RWPE2 (cell line): ENCODE data around the gene ZNF749.

Source experiments
- ATAC-seq: fragments of 200-7000 bp; cut with Tn5 transposase; 3 replicates; pipeline ENCODE4 v1.9.1; 2021; ENCODE audit warnings: low read depth
- DNase-seq: peaks from one replicate; pipeline ENCODE4 v3.0.0-alpha.2; 2020; ENCODE audit warnings: low spot score
- H3K27ac ChIP-seq: fragments of 450-650 bp; 2 replicates; pipeline ENCODE4 v1.5.1; 2017; ENCODE audit warnings: mild to moderate bottlenecking; ENCODE audit not compliant: poor library complexity, severe bottlenecking
- H3K27me3 ChIP-seq: fragments of 250-450 bp; sonication (Bioruptor Pico); 2 replicates; pipeline ENCODE4 v1.5.1; 2021; ENCODE audit warnings: mild to moderate bottlenecking, moderate library complexity; ENCODE audit not compliant: insufficient read depth, poor library complexity, severe bottlenecking
- H3K36me3 ChIP-seq: fragments of 250-450 bp; sonication (Bioruptor Pico); 2 replicates; pipeline ENCODE4 v1.5.1; 2020; ENCODE audit warnings: low read depth, mild to moderate bottlenecking, moderate library complexity
- H3K4me1 ChIP-seq: fragments of 250-450 bp; sonication (Bioruptor Pico); 2 replicates; pipeline ENCODE4 v1.5.1; 2021; ENCODE audit warnings: mild to moderate bottlenecking, moderate library complexity; ENCODE audit not compliant: insufficient read depth, poor library complexity, severe bottlenecking
- H3K4me3 ChIP-seq: fragments of 250-450 bp; sonication (Bioruptor Pico); 2 replicates; pipeline ENCODE4 v1.5.1; 2021; ENCODE audit warnings: mild to moderate bottlenecking, moderate library complexity; ENCODE audit not compliant: severe bottlenecking
- H3K9me3 ChIP-seq: fragments of 250-450 bp; sonication (Bioruptor Pico); 2 replicates; pipeline ENCODE4 v1.5.1; 2021; ENCODE audit warnings: mild to moderate bottlenecking, moderate library complexity; ENCODE audit not compliant: severe bottlenecking
- CTCF ChIP-seq: fragments of 450-650 bp; IDR thresholded peaks from one replicate; pipeline ENCODE4 v1.5.1; 2017; ENCODE audit warnings: mild to moderate bottlenecking, moderate library complexity; ENCODE audit not compliant: poor library complexity, severe bottlenecking

ZNF749 gene

DNA sequence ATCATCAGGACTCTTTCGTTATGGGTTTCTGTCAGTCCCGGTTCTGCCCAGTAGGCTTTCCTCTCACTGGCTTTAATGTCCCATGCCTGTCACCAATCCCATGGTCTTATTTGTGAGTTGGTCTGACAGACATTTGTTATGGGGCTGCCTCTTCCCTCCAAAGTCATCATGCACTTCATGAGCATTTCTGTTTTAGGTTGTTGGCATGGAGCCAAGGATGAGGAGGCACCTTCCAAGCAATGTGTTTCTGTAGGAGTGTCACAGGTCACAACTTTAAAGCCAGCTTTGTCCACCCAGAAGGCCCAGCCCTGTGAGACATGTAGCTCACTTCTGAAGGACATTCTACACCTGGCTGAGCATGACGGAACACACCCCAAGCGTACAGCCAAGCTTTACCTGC is 15.7 kb upstream of the ZNF749 start:
- DNase-seq (no peak), ATAC-seq (no peak)
- Histone ChIP-seq H3K27ac (no peak overlapping the region), H3K36me3 (peaks cover 36% of the 10 kb centered on the region), H3K4me3 (no peak overlapping the region), H3K27me3 (no peaks in the 10 kb centered on the region), H3K9me3 (peaks cover 3% of the 10 kb centered on the region), H3K4me1 (no peaks in the 10 kb centered on the region)
- TF ChIP-seq CTCF, result no peak

DNA sequence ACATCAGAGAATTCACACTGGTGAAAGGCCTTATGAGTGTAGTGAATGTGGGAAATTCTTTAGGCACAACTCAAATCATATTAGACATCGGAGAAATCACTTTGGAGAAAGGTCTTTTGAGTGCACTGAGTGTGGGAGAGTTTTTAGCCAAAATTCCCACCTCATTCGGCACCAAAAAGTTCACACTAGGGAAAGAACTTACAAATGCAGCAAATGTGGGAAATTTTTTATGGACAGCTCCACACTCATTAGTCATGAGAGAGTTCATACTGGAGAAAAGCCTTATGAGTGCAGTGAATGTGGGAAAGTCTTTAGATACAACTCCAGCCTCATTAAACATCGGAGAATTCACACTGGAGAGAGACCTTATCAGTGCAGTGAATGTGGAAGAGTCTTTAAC is 14.1 kb upstream of the ZNF749 start:
- Histone ChIP-seq H3K27ac (no peak overlapping the region), H3K4me3 (no peak overlapping the region), H3K36me3 (peaks cover 30% of the 10 kb centered on the region)

DNA sequence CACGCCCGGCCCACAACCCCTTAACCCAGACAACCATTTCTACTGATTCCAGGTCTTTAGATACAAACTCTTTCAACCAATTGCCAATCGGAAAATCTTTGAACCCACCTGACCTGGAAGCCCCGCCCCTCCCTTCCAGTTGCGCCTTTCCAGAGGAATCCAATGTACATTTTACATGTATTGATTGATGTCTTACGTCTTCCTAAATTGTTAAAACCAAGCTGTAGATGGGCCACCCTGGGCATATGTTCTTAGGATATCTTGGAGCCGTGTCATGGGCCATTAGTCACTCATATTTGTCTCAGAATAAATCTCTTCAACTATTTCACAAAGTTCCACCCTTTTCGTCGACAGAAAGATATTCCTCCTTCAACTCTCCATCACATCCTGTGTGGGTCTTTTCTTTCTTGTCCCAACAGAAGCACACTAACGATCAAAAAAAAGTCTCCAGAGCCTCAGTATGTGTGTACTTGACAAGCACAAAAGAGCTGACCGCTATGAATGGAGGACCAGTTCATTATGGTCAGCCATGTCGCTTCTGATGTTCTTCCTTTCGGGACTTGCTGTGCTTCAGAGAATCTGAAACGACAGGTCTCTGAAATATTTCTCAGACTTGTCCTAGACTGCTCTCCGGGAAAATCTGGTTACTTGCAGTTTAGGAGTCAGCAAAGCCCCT is 601 bp upstream of the ZNF749 start:
- H3K4me1 ChIP-seq, result no peaks in the 10 kb centered on the region
- H3K27me3 ChIP-seq, result no peaks in the 10 kb centered on the region
- H3K36me3 ChIP-seq, result peaks cover 18% of the 10 kb centered on the region
- peak; percentile 2; the same call in 2 of the 3 replicates for ATAC-seq
- no peak for DNase-seq
- no peak for TF ChIP-seq CTCF
- H3K4me3 ChIP-seq, result peak overlapping the region; percentile 78
- H3K9me3 ChIP-seq, result no peaks in the 10 kb centered on the region
- H3K27ac ChIP-seq, result peak overlapping the region; percentile 28

More for the DNA sequence above, 14.1 kb upstream of the ZNF749 start:
- Histone ChIP-seq H3K9me3 (peaks cover 3% of the 10 kb centered on the region), H3K27me3 (no peaks in the 10 kb centered on the region), H3K4me1 (no peaks in the 10 kb centered on the region)
- ATAC-seq, result no peak
- no peak for DNase-seq
- no peak for TF ChIP-seq CTCF

- peak overlapping the region; percentile 78 for H3K4me3 ChIP-seq
- H3K9me3 ChIP-seq, result no peaks in the 10 kb centered on the region
- no peak for DNase-seq
- ATAC-seq, result no peak
- no peaks in the 10 kb centered on the region for H3K27me3 ChIP-seq
- H3K36me3 ChIP-seq, result peaks cover 18% of the 10 kb centered on the region
- no peak overlapping the region for H3K27ac ChIP-seq
- TF ChIP-seq CTCF, result no peak
- no peaks in the 10 kb centered on the region for H3K4me1 ChIP-seq
Observed at GRCh38 chr19:57436417-57436816, 1.3 kb downstream of the ZNF749 start.

- H3K4me3 ChIP-seq, result no peak overlapping the region
- H3K4me1 ChIP-seq, result no peaks in the 10 kb centered on the region
- H3K9me3 ChIP-seq, result no peaks in the 10 kb centered on the region
- no peak overlapping the region for H3K27ac ChIP-seq
- no peak for DNase-seq
- no peaks in the 10 kb centered on the region for H3K27me3 ChIP-seq
- TF ChIP-seq CTCF, result no peak
- no peak for ATAC-seq
- H3K36me3 ChIP-seq, result peaks cover 20% of the 10 kb centered on the region
Observed at GRCh38 chr19:57437931-57438330, 2.8 kb downstream of the ZNF749 start.
